ENCODE measurements around the gene GRIN1. TPM values are rescaled to one million over a fixed set of nuclear protein-coding genes. Genes with fewer than 3 reads are reported as not detected.
"Not testable (repeated sequence)": the region's sequence is repeated elsewhere in the genome, so short reads cannot be mapped to it uniquely, and the experiment has no call there.

Gene GRIN1
- total and polyA plus RNA-seq, 5 donors: 0.08 to 0.09 TPM; not detected in 3

DNA sequence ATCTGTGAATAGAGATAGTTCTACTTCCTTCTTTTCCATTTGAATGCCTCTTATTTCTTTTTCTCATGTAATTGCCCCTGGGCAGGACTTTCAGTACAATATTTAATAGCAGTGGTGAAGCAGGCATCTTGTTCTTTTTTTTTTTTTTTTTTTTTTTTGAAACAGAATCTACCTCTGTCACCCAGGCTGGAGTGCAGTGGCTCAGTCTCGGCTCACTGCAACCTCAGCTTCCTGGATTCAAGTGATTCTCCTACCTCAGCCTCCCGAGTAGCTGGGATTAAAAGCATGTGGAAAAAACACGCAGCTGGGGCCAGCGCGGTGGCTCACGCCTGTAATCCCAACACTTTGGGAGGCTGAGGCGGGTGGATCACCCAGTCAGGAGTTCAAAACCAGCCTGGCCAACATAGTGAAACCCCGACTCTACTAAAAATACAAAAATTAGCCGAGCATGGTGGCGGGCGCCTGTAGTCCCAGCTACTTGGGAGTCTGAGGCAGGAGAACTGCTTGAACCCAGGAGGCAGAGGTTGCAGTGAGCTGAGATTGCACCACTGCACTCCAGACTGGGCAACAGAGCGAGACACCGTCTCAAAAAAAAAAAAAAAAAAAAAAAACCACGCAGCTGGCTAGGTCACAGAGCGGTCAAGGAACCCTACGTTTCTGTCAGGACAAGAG is 16.0 kb upstream of the GRIN1 start:
- H3K4me3 ChIP-seq (ENCODE audit: low read length); H3K4me1 ChIP-seq (ENCODE audit: control insufficient read depth, insufficient read depth, low read length); H3K27ac ChIP-seq (ENCODE audit: low read length); H3K9me3 ChIP-seq (ENCODE audit: control insufficient read depth, low read length); ATAC-seq; H3K27me3 ChIP-seq (ENCODE audit: control insufficient read depth, insufficient read depth): not testable (repeated sequence)
- intact Hi-C loops (cut with DNase I): loop anchor here (2.0 to 5.0 kb wide), 2 partner anchors 104 to 110 kb away; partner anchors contain the start of genes CYSRT1 (in 3 of the 4) and RNF224 (in 3 of the 4)
- WGBS: 86% methylated on average over 16 of the region's 16 CpGs
- peak in 1 of 3 donors; percentile 16 for DNase-seq

DNA sequence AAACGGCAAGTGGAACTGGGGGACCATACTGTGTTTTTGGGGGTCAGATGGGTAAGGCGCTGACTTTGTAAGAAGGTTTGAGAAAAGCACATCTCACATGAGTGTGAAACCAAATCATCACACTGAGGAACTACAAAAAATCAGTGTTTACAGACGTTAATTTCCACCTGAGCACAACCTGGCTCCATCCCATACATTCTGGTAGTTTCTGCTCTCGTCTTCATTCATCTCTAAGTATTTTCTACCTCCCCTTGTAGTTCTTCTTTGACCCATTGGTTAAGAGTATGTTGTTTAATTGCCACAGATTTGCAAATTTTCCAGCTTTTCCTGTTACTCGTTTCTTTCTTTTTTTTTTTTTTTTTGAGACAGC is 15.5 kb upstream of the GRIN1 start:
- Histone ChIP-seq H3K27ac (ENCODE audit: low read length) (no peak overlapping the region), H3K4me3 (ENCODE audit: low read length) (no peak overlapping the region), H3K27me3 (ENCODE audit: control insufficient read depth, insufficient read depth) (no peaks in the 10 kb centered on the region), H3K9me3 (ENCODE audit: control insufficient read depth, low read length) (no peaks in the 10 kb centered on the region), H3K4me1 (ENCODE audit: control insufficient read depth, insufficient read depth, low read length) (peaks cover 4% of the 10 kb centered on the region)
- peak in 1 of 3 donors; percentile 2 for DNase-seq
- intact Hi-C loops (cut with DNase I): loop anchor here (2.0 to 5.0 kb wide), 2 partner anchors 104 to 109 kb away; partner anchors contain the start of genes CYSRT1 (in 3 of the 4) and RNF224 (in 3 of the 4)
- ATAC-seq: no peak
- WGBS: 76% methylated on average over 5 of the region's 5 CpGs

GRCh38 chr9:137123952-137124462 is 14.9 kb upstream of the GRIN1 start:
- H3K27me3 ChIP-seq (ENCODE audit: control insufficient read depth, insufficient read depth); H3K9me3 ChIP-seq (ENCODE audit: control insufficient read depth, low read length); ATAC-seq; H3K4me1 ChIP-seq (ENCODE audit: control insufficient read depth, insufficient read depth, low read length); H3K4me3 ChIP-seq (ENCODE audit: low read length); H3K27ac ChIP-seq (ENCODE audit: low read length): not testable (repeated sequence)
- WGBS: 93% methylated on average over 5 of the region's 5 CpGs
- peak in 1 of 3 donors; percentile 9 for DNase-seq
- intact Hi-C loops (cut with DNase I): loop anchor here (2.0 to 5.0 kb wide), 2 partner anchors 103 to 109 kb away; partner anchors contain the start of genes CYSRT1 (in 3 of the 4) and RNF224 (in 3 of the 4)

GRCh38 chr9:137126786-137127185 is 12.2 kb upstream of the GRIN1 start:
- H3K27ac ChIP-seq (ENCODE audit: low read length): peak overlapping the region; percentile 44
- intact Hi-C loops (cut with DNase I): no loop called here

GRCh38 chr9:137127301-137128157 is 11.4 kb upstream of the GRIN1 start:
- H3K4me1 ChIP-seq (ENCODE audit: control insufficient read depth, insufficient read depth, low read length): peaks cover 4% of the 10 kb centered on the region
- H3K9me3 ChIP-seq (ENCODE audit: control insufficient read depth, low read length): no peaks in the 10 kb centered on the region
- peak overlapping the region; percentile 4 for H3K4me3 ChIP-seq (ENCODE audit: low read length)
- no peaks in the 10 kb centered on the region for H3K27me3 ChIP-seq (ENCODE audit: control insufficient read depth, insufficient read depth)
- DNase-seq (peak in 2 of 3 donors; percentile 66 to 78), ATAC-seq (peak; percentile 8 to 24)
- peak overlapping the region; percentile 44 for H3K27ac ChIP-seq (ENCODE audit: low read length)
- intact Hi-C loops (cut with DNase I): no loop called here
- 34% methylated on average over 24 of the region's 24 CpGs for WGBS

More at GRCh38 chr9:137126786-137127185, 12.2 kb upstream of the GRIN1 start:
- H3K27me3 ChIP-seq (ENCODE audit: control insufficient read depth, insufficient read depth): no peaks in the 10 kb centered on the region
- no peaks in the 10 kb centered on the region for H3K9me3 ChIP-seq (ENCODE audit: control insufficient read depth, low read length)
- DNase-seq (peak in 1 of 3 donors; percentile 11), ATAC-seq (no peak)
- WGBS: 35% methylated on average over 3 of the region's 3 CpGs
- H3K4me1 ChIP-seq (ENCODE audit: control insufficient read depth, insufficient read depth, low read length): peaks cover 4% of the 10 kb centered on the region
- no peak overlapping the region for H3K4me3 ChIP-seq (ENCODE audit: low read length)

DNA sequence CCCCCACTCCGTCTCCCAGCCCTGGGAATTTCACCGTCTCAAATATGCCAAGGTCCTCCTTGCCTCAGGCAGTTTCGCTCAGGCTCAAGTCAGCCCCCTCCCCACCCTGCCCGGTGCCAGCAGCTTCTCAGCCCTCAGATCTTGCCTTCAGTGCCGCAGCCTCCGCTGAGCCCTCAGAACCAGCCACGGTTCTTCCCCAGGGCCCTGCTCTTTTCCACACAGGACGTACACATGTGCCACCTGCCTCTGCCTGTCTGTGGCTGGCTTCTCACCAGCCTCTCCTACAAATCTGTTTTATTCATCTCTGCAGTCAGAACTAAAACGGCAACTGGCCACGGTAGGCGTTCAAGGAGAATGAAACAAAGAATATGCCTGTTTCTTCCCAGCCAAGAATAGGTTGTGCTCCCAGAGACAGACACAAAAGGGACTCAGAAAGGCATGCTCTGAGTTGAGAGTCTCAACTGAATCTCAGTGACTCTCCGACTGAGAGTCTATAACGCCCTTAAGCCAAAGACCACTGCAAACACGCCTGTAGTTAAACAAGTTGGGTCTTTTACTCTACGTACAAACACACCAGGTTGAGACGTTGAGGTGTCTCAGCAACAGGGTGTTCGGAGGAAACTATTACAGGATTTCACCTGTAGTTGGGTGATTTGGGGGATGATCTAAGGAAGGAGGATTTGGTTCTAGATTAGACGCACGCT is 10.6 kb upstream of the GRIN1 start:
- Histone ChIP-seq H3K9me3 (ENCODE audit: control insufficient read depth, low read length) (no peaks in the 10 kb centered on the region), H3K4me3 (ENCODE audit: low read length) (no peak overlapping the region), H3K27me3 (ENCODE audit: control insufficient read depth, insufficient read depth) (no peaks in the 10 kb centered on the region), H3K4me1 (ENCODE audit: control insufficient read depth, insufficient read depth, low read length) (peaks cover 4% of the 10 kb centered on the region), H3K27ac (ENCODE audit: low read length) (no peak overlapping the region)
- ATAC-seq: no peak
- DNase-seq: peak in 2 of 3 donors; percentile 35 to 48
- intact Hi-C loops (cut with DNase I): no loop called here
- 73% methylated on average over 19 of the region's 19 CpGs for WGBS

GRCh38 chr9:137128862-137129455 is 10.0 kb upstream of the GRIN1 start:
- peaks cover 4% of the 10 kb centered on the region for H3K4me1 ChIP-seq (ENCODE audit: control insufficient read depth, insufficient read depth, low read length)
- peak in 1 of 3 donors; percentile 65 for DNase-seq
- intact Hi-C loops (cut with DNase I): no loop called here
- no peaks in the 10 kb centered on the region for H3K27me3 ChIP-seq (ENCODE audit: control insufficient read depth, insufficient read depth)
- peak overlapping the region; percentile 69 for H3K27ac ChIP-seq (ENCODE audit: low read length)
- H3K4me3 ChIP-seq (ENCODE audit: low read length): peak overlapping the region; percentile 80
- H3K9me3 ChIP-seq (ENCODE audit: control insufficient read depth, low read length): no peaks in the 10 kb centered on the region
- whole genome bisulfite sequencing: 26% methylated on average over 37 of the region's 37 CpGs
- ATAC-seq: peak; percentile 9 to 17

GRCh38 chr9:137129456-137130175 is 9.3 kb upstream of the GRIN1 start:
- Histone ChIP-seq H3K4me1 (ENCODE audit: control insufficient read depth, insufficient read depth, low read length) (peaks cover 4% of the 10 kb centered on the region), H3K4me3 (ENCODE audit: low read length) (peak overlapping the region; percentile 80), H3K27ac (ENCODE audit: low read length) (peak overlapping the region; percentile 69), H3K27me3 (ENCODE audit: control insufficient read depth, insufficient read depth) (no peaks in the 10 kb centered on the region), H3K9me3 (ENCODE audit: control insufficient read depth, low read length) (no peaks in the 10 kb centered on the region)
- intact Hi-C loops (cut with DNase I): no loop called here
- under 1% methylated on average over 86 of the region's 86 CpGs for WGBS
- ATAC-seq (peak; percentile 98 to 99), DNase-seq (peak; percentile 91 to 96 (median 96))

GRCh38 chr9:137130176-137130755 is 8.7 kb upstream of the GRIN1 start:
- intact Hi-C loops (cut with DNase I): no loop called here
- ATAC-seq (no peak), DNase-seq (peak; percentile 6 to 46 (median 43))
- Histone ChIP-seq H3K4me1 (ENCODE audit: control insufficient read depth, insufficient read depth, low read length) (peaks cover 4% of the 10 kb centered on the region), H3K9me3 (ENCODE audit: control insufficient read depth, low read length) (no peaks in the 10 kb centered on the region), H3K27me3 (ENCODE audit: control insufficient read depth, insufficient read depth) (no peaks in the 10 kb centered on the region), H3K27ac (ENCODE audit: low read length) (no peak overlapping the region), H3K4me3 (ENCODE audit: low read length) (peak overlapping the region; percentile 80)
- WGBS: 6% methylated on average over 58 of the region's 58 CpGs

Measured in right cardiac atrium (tissue), 5 donors.